C4-2B (cell line): Measurements from ENCODE around the gene ANKRD33B.

Experiments used
- CTCF ChIP-seq: fragments of 450-650 bp; conservative IDR thresholded peaks from 2 replicates; pipeline ENCODE4 v1.5.1; 2017; ENCODE audit warnings: mild to moderate bottlenecking
- ZFX ChIP-seq: fragments of 450-650 bp; IDR thresholded peaks from 2 replicates; pipeline ENCODE4 v1.6.1; 2017

- TF ChIP-seq CTCF, result no peak
- TF ChIP-seq ZFX, result no peak
These were observed 109.1 kb downstream of the ANKRD33B start for GRCh38 chr5:10673017-10673389.
